Measurements from ENCODE around the gene PRR29.

PRR29 gene

DNA sequence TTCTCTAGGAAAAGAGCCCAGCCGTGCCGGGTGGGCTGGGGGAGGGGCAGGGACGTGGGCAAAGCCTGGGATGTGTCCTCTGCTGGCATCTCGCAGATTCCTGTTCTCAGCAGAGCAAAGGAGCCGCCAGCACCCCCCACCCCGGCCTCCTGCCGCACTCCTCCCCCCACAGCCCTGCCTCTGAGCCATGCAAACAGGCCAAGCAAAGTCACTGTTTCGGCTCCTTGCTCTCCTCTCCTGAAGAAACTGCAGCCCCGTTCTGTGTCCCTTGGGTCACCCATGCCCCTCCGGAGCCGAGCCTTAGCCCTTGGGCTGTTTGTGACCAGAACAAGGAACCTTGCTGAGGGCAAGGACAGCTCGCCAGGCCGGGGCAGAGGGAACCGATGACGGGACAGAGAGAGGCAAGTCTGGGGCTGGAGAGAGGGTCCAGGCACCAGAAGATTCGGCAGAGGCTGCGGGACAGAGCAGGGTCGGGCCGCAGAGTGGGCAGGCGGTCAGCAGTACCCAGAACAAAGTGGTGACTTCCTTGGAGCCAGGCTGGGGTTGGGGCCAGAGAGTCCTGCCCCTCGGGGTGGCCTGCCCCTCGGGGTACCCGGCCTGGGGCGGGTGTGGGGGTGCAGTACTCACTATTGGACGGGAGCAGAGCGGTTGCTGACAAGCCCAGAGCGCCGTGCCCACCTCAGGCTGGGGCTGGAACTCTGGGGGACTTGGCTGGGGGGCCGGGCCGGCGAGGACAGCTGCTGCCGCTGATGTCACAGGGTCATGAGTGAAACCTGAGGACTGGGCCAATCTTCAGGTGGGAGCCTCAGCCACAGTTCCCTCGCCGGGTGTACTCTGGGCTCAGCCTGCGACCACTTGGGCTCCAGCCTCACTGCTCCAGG lies 9.2 kb upstream of the PRR29 start:
- H3K27ac ChIP-seq (ENCODE audit: low read length): no peak overlapping the region
- H2AFZ ChIP-seq (ENCODE audit: low read length): no peak overlapping the region
- H3K4me2 ChIP-seq (ENCODE audit: low read depth, low read length): no peak overlapping the region
- no peaks in the 10 kb centered on the region for H4K20me1 ChIP-seq (ENCODE audit: insufficient read depth, low read length)
- DNase-seq: no peak
- peaks cover 6% of the 10 kb centered on the region; the same call in 1 of the 2 replicates for H3K4me1 ChIP-seq (ENCODE audit: low read length)
- H3K36me3 ChIP-seq (replicated peaks; ENCODE audit: insufficient read depth, low read length): no peaks in the 10 kb centered on the region
- no peaks in the 10 kb centered on the region for H3K79me2 ChIP-seq (ENCODE audit: low read length)
- H3F3A ChIP-seq (ENCODE audit: insufficient read depth, low read length): no peaks in the 10 kb centered on the region
- no peak overlapping the region for H3K9ac ChIP-seq (ENCODE audit: low read length)
- no peaks in the 10 kb centered on the region for H3K9me2 ChIP-seq (replicated peaks; ENCODE audit: insufficient read depth, low read length)
- no peaks in the 10 kb centered on the region for H3K9me3 ChIP-seq (replicated peaks; ENCODE audit: insufficient read depth, low read length)
- 0 out of 2 replicates have a peak, but pooled peaks cover 3% of the 10 kb centered on the region for H3K27me3 ChIP-seq (replicated peaks; ENCODE audit: insufficient read depth, low read length)
- no peak overlapping the region for H3K4me3 ChIP-seq (ENCODE audit: low read length)
- TF ChIP-seq EZH2 (optimal IDR thresholded peaks at IDR 0.05; ENCODE audit: low read depth, low read length) (no peak), CTCF (IDR thresholded peaks at IDR 0.05; ENCODE audit: low read length) (no peak), EZH2phosphoT487 (IDR thresholded peaks at IDR 0.05; ENCODE audit: low read length) (no peak)

DNA sequence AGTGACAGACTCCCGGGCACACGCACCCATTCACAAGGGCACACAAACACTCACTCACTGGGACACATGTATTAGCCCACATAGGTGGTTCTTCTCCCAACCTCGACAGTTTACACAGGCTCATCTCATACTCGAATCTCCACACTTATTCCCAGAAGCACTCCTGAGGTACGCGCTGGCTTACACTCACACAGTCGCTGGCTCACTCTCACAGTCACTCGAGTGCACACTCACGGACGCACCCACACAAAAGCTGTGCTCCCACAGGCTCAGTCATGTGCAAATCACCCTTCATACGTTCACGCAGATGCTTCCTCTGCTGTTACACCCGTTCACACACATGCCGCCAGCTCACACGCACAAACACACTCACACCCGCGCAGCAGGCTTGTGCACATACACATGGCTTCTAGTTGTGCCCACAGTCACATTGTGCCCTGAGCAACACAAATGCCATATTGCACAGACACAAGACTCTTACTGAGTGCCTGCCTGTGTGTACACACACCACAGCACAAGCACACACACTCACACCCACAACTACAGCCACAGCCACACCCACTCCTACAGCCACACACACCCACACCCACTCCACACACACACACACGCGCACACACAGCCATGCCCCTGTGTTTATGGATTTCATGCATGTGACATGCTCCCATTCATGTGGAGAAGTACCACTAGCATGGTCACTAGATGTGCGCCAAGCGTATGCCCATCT lies 8.4 kb upstream of the PRR29 start:
- no peak overlapping the region for H2AFZ ChIP-seq (ENCODE audit: low read length)
- no peaks in the 10 kb centered on the region for H3K36me3 ChIP-seq (replicated peaks; ENCODE audit: insufficient read depth, low read length)
- H3K4me3 ChIP-seq (ENCODE audit: low read length): no peak overlapping the region
- H3K9me3 ChIP-seq (replicated peaks; ENCODE audit: insufficient read depth, low read length): no peaks in the 10 kb centered on the region
- no peak overlapping the region for H3K9ac ChIP-seq (ENCODE audit: low read length)
- H3F3A ChIP-seq (ENCODE audit: insufficient read depth, low read length): no peaks in the 10 kb centered on the region
- no peak for DNase-seq
- TF ChIP-seq EZH2phosphoT487 (IDR thresholded peaks at IDR 0.05; ENCODE audit: low read length): no peak
- no peak for TF ChIP-seq EZH2 (optimal IDR thresholded peaks at IDR 0.05; ENCODE audit: low read depth, low read length)
- no peak for TF ChIP-seq CTCF (IDR thresholded peaks at IDR 0.05; ENCODE audit: low read length)
- 0 out of 2 replicates have a peak, but pooled peaks cover 3% of the 10 kb centered on the region for H3K27me3 ChIP-seq (replicated peaks; ENCODE audit: insufficient read depth, low read length)
- H3K4me2 ChIP-seq (ENCODE audit: low read depth, low read length): peak overlapping the region; percentile 66; the same call in 1 of the 2 replicates
- H3K9me2 ChIP-seq (replicated peaks; ENCODE audit: insufficient read depth, low read length): no peaks in the 10 kb centered on the region
- H3K4me1 ChIP-seq (ENCODE audit: low read length): peaks cover 6% of the 10 kb centered on the region; the same call in 1 of the 2 replicates
- H3K27ac ChIP-seq (ENCODE audit: low read length): no peak overlapping the region
- H4K20me1 ChIP-seq (ENCODE audit: insufficient read depth, low read length): no peaks in the 10 kb centered on the region
- H3K79me2 ChIP-seq (ENCODE audit: low read length): no peaks in the 10 kb centered on the region

GRCh38 chr17:63991611-63992010 lies 6.5 kb upstream of the PRR29 start:
- Histone ChIP-seq H3K4me1 (ENCODE audit: low read length) (peaks cover 6% of the 10 kb centered on the region; the same call in 1 of the 2 replicates), H3K27me3 (replicated peaks; ENCODE audit: insufficient read depth, low read length) (0 out of 2 replicates have a peak, but pooled peaks cover 3% of the 10 kb centered on the region), H3K79me2 (ENCODE audit: low read length) (no peaks in the 10 kb centered on the region), H3K9me2 (replicated peaks; ENCODE audit: insufficient read depth, low read length) (no peaks in the 10 kb centered on the region), H3K4me2 (ENCODE audit: low read depth, low read length) (no peak overlapping the region), H3F3A (ENCODE audit: insufficient read depth, low read length) (no peaks in the 10 kb centered on the region), H2AFZ (ENCODE audit: low read length) (no peak overlapping the region), H3K27ac (ENCODE audit: low read length) (no peak overlapping the region), H4K20me1 (ENCODE audit: insufficient read depth, low read length) (no peaks in the 10 kb centered on the region), H3K9ac (ENCODE audit: low read length) (no peak overlapping the region), H3K9me3 (replicated peaks; ENCODE audit: insufficient read depth, low read length) (no peaks in the 10 kb centered on the region), H3K36me3 (replicated peaks; ENCODE audit: insufficient read depth, low read length) (no peaks in the 10 kb centered on the region), H3K4me3 (ENCODE audit: low read length) (no peak overlapping the region)
- TF ChIP-seq EZH2phosphoT487 (IDR thresholded peaks at IDR 0.05; ENCODE audit: low read length) (no peak), CTCF (IDR thresholded peaks at IDR 0.05; ENCODE audit: low read length) (no peak), EZH2 (optimal IDR thresholded peaks at IDR 0.05; ENCODE audit: low read depth, low read length) (no peak)
- DNase-seq: no peak

Measured in MM.1S (cell line).